Fibroblast of mammary gland (primary cell): ENCODE results near the gene PRKG1.

ENCODE experiments used
- DNase-seq: peaks from one replicate; pipeline ENCODE4 v3.0.0-alpha.2; 2010; ENCODE audit warnings: low read depth
- H3K4me3 ChIP-seq: 2 replicates; pipeline ENCODE4 v1.5.1; 2011; ENCODE audit warnings: low read depth, mild to moderate bottlenecking, low read length, moderate library complexity; ENCODE audit not compliant: control insufficient read depth
- CTCF ChIP-seq: conservative IDR thresholded peaks from 2 replicates; pipeline ENCODE4 v1.5.1; 2011; ENCODE audit warnings: low read depth, low read length, inconsistent platforms; ENCODE audit not compliant: control insufficient read depth, insufficient read depth

Gene PRKG1

GRCh38 chr10:51588984-51589383 lies 514.7 kb downstream of the PRKG1 start:
- DNase-seq, result no peak
- TF ChIP-seq CTCF, result no peak
- H3K4me3 ChIP-seq, result no peak overlapping the region

- TF ChIP-seq CTCF, result no peak
- no peak overlapping the region for H3K4me3 ChIP-seq
- DNase-seq, result no peak
These were observed 516.5 kb downstream of the PRKG1 start for GRCh38 chr10:51590818-51591217.

- no peak for DNase-seq
- TF ChIP-seq CTCF, result no peak
- no peak overlapping the region for H3K4me3 ChIP-seq
These were observed 522.4 kb downstream of the PRKG1 start for GRCh38 chr10:51596695-51597094.

GRCh38 chr10:51599647-51600046 lies 525.4 kb downstream of the PRKG1 start:
- TF ChIP-seq CTCF, result no peak
- no peak overlapping the region for H3K4me3 ChIP-seq

GRCh38 chr10:51602326-51602725 lies 528.0 kb downstream of the PRKG1 start:
- peak; percentile 28 for DNase-seq
- TF ChIP-seq CTCF, result no peak

More at GRCh38 chr10:51599647-51600046, 525.4 kb downstream of the PRKG1 start:
- no peak for DNase-seq

GRCh38 chr10:51604579-51604978 lies 530.3 kb downstream of the PRKG1 start:
- TF ChIP-seq CTCF, result no peak

More at GRCh38 chr10:51602326-51602725, 528.0 kb downstream of the PRKG1 start:
- no peak overlapping the region for H3K4me3 ChIP-seq

More at GRCh38 chr10:51604579-51604978, 530.3 kb downstream of the PRKG1 start:
- no peak for DNase-seq
- no peak overlapping the region for H3K4me3 ChIP-seq
